H7 (cell line): Measurements from ENCODE around the gene GALNT6. TPM values are rescaled to one million over a fixed set of nuclear protein-coding genes. Genes with fewer than 3 reads are reported as not detected.

ENCODE experiments used
- DNase-seq: peaks from one replicate; pipeline ENCODE4 v3.0.0; 2012
- H3K27me3 ChIP-seq: 2 replicates; pipeline ENCODE4 v1.6.0; 2011; ENCODE audit warnings: mild to moderate bottlenecking, low read length; ENCODE audit not compliant: control insufficient read depth, insufficient read depth
- H3K36me3 ChIP-seq: replicated peaks from 2 replicates; pipeline ENCODE4 v1.5.1; 2011; ENCODE audit warnings: low read length; ENCODE audit not compliant: control insufficient read depth, insufficient read depth
- H3K4me3 ChIP-seq: 2 replicates; pipeline ENCODE4 v1.5.1; 2011; ENCODE audit warnings: low read depth, mild to moderate bottlenecking, control low read depth, low read length, moderate library complexity; ENCODE audit not compliant: insufficient read depth
- total RNA-seq: library from RNA; depleted of rRNA; stranded (reverse); fragments of >200 nt; shearing (Covaris generic); gene quantifications from 2 replicates; pipeline ENCODE4 v1.2.3, GENCODE V29; 2014

GALNT6 gene
- total RNA-seq, 1 experiment from 2014 or later = 22.8 TPM

GRCh38 chr12:51417826-51418225 is 26.6 kb upstream of the GALNT6 start:
- no peaks in the 10 kb centered on the region; the same call in 1 of the 2 replicates for H3K36me3 ChIP-seq
- no peaks in the 10 kb centered on the region for H3K27me3 ChIP-seq
- no peak overlapping the region for H3K4me3 ChIP-seq
- no peak for DNase-seq

GRCh38 chr12:51415931-51416330 is 24.7 kb upstream of the GALNT6 start:
- H3K4me3 ChIP-seq = no peak overlapping the region
- H3K27me3 ChIP-seq = no peaks in the 10 kb centered on the region
- no peak for DNase-seq
- H3K36me3 ChIP-seq = no peaks in the 10 kb centered on the region; the same call in 1 of the 2 replicates

- Histone ChIP-seq H3K27me3 (no peaks in the 10 kb centered on the region), H3K4me3 (no peak overlapping the region), H3K36me3 (no peaks in the 10 kb centered on the region)
- no peak for DNase-seq
These were observed 22.6 kb upstream of the GALNT6 start for GRCh38 chr12:51413791-51414190.

- no peak for DNase-seq
These were observed 21.9 kb upstream of the GALNT6 start for GRCh38 chr12:51413149-51413548.

GRCh38 chr12:51409846-51410245 is 18.6 kb upstream of the GALNT6 start:
- H3K36me3 ChIP-seq = no peaks in the 10 kb centered on the region
- H3K4me3 ChIP-seq = no peak overlapping the region
- no peaks in the 10 kb centered on the region for H3K27me3 ChIP-seq
- no peak for DNase-seq

More at GRCh38 chr12:51413149-51413548, 21.9 kb upstream of the GALNT6 start:
- no peaks in the 10 kb centered on the region for H3K27me3 ChIP-seq
- no peaks in the 10 kb centered on the region for H3K36me3 ChIP-seq
- no peak overlapping the region for H3K4me3 ChIP-seq

GRCh38 chr12:51407604-51408003 is 16.4 kb upstream of the GALNT6 start:
- DNase-seq = no peak
- Histone ChIP-seq H3K36me3 (no peaks in the 10 kb centered on the region), H3K4me3 (no peak overlapping the region), H3K27me3 (no peaks in the 10 kb centered on the region)

GRCh38 chr12:51406859-51407258 is 15.7 kb upstream of the GALNT6 start:
- H3K27me3 ChIP-seq = no peaks in the 10 kb centered on the region
- H3K4me3 ChIP-seq = no peak overlapping the region
- no peaks in the 10 kb centered on the region for H3K36me3 ChIP-seq
- DNase-seq = no peak

- H3K4me3 ChIP-seq = no peak overlapping the region
- no peaks in the 10 kb centered on the region for H3K36me3 ChIP-seq
- no peak for DNase-seq
- H3K27me3 ChIP-seq = no peaks in the 10 kb centered on the region
These were observed 15.1 kb upstream of the GALNT6 start for GRCh38 chr12:51406290-51406689.

GRCh38 chr12:51405801-51406207 is 14.6 kb upstream of the GALNT6 start:
- no peaks in the 10 kb centered on the region for H3K27me3 ChIP-seq

GRCh38 chr12:51404627-51405026 is 13.4 kb upstream of the GALNT6 start:
- no peak for DNase-seq
- H3K27me3 ChIP-seq = no peaks in the 10 kb centered on the region
- H3K4me3 ChIP-seq = no peak overlapping the region
- no peaks in the 10 kb centered on the region for H3K36me3 ChIP-seq

More at GRCh38 chr12:51405801-51406207, 14.6 kb upstream of the GALNT6 start:
- Histone ChIP-seq H3K4me3 (no peak overlapping the region), H3K36me3 (no peaks in the 10 kb centered on the region)
- no peak for DNase-seq

GRCh38 chr12:51403681-51404136 is 12.5 kb upstream of the GALNT6 start:
- Histone ChIP-seq H3K4me3 (no peak overlapping the region), H3K36me3 (no peaks in the 10 kb centered on the region)
- DNase-seq = no peak

GRCh38 chr12:51403159-51403558 is 12.0 kb upstream of the GALNT6 start:
- DNase-seq = no peak
- H3K4me3 ChIP-seq = no peak overlapping the region
- H3K27me3 ChIP-seq = no peaks in the 10 kb centered on the region
- H3K36me3 ChIP-seq = no peaks in the 10 kb centered on the region

More at GRCh38 chr12:51403681-51404136, 12.5 kb upstream of the GALNT6 start:
- no peaks in the 10 kb centered on the region for H3K27me3 ChIP-seq

GRCh38 chr12:51401900-51402299 is 10.7 kb upstream of the GALNT6 start:
- DNase-seq = no peak
- no peaks in the 10 kb centered on the region for H3K36me3 ChIP-seq
- no peaks in the 10 kb centered on the region for H3K27me3 ChIP-seq
- no peak overlapping the region for H3K4me3 ChIP-seq

GRCh38 chr12:51401486-51401885 is 10.3 kb upstream of the GALNT6 start:
- Histone ChIP-seq H3K27me3 (no peaks in the 10 kb centered on the region), H3K36me3 (no peaks in the 10 kb centered on the region), H3K4me3 (no peak overlapping the region)
- DNase-seq = no peak

- Histone ChIP-seq H3K27me3 (no peaks in the 10 kb centered on the region), H3K36me3 (no peaks in the 10 kb centered on the region), H3K4me3 (no peak overlapping the region)
- DNase-seq = no peak
These were observed 9.8 kb upstream of the GALNT6 start for GRCh38 chr12:51401020-51401419.

- Histone ChIP-seq H3K4me3 (no peak overlapping the region), H3K36me3 (no peaks in the 10 kb centered on the region), H3K27me3 (no peaks in the 10 kb centered on the region)
- no peak for DNase-seq
These were observed 8.7 kb upstream of the GALNT6 start for GRCh38 chr12:51399891-51400290.
